MCF 10A (cell line): ENCODE measurements around the gene PCCA. TPM values are rescaled to one million over a fixed set of nuclear protein-coding genes. Genes with fewer than 3 reads are reported as not detected.

Experiments used
- BruUV-seq: library from RNA; stranded (reverse); fragments of 400-500 nt; replicated peaks from 2 replicates; lab custom pipeline; 2021; lab: Mats Ljungman, UMichigan
- CTCF ChIA-PET: fragments of 300-600 bp; sonication (Branson Sonifier 250); formaldehyde crosslinking; extraction: SDS; loops from one replicate; lab custom pipeline; 2021; ENCODE audit warnings: antibody characterized with exemption, inconsistent platforms; lab: Yijun Ruan, JAX
- POLR2A ChIA-PET: fragments of 300-600, 350-650 bp; sonication (Branson Sonifier 250); formaldehyde crosslinking; extraction: SDS; loops from one replicate; lab custom pipeline; 2020; ENCODE audit warnings: antibody characterized with exemption, inconsistent platforms; lab: Yijun Ruan, JAX
- DNase-seq: peaks from one replicate; pipeline ENCODE4 v3.0.0-alpha.2; 2018; ENCODE audit not compliant: unreplicated experiment
- H3K27ac Mint-ChIP-seq: one replicate; pipeline ENCODE4 v1.8.0; 2022; ENCODE audit warnings: mild to moderate bottlenecking, low read depth, mixed read lengths; ENCODE audit not compliant: unreplicated experiment
- H3K27me3 Mint-ChIP-seq: one replicate; pipeline ENCODE4 v1.8.0; 2022; ENCODE audit warnings: mixed read lengths; ENCODE audit not compliant: insufficient read depth, unreplicated experiment
- H3K36me3 Mint-ChIP-seq: one replicate; pipeline ENCODE4 v1.8.0; 2022; ENCODE audit warnings: mild to moderate bottlenecking, moderate library complexity, mixed read lengths; ENCODE audit not compliant: insufficient read depth, unreplicated experiment
- H3K4me1 Mint-ChIP-seq: one replicate; pipeline ENCODE4 v1.8.0; 2022; ENCODE audit warnings: mixed read lengths; ENCODE audit not compliant: insufficient read depth, unreplicated experiment
- H3K4me3 Mint-ChIP-seq: one replicate; pipeline ENCODE4 v1.8.0; 2022; ENCODE audit warnings: mild to moderate bottlenecking, moderate library complexity, mixed read lengths; ENCODE audit not compliant: unreplicated experiment
- H3K9me3 Mint-ChIP-seq: one replicate; pipeline ENCODE4 v1.8.0; 2022; ENCODE audit warnings: mixed read lengths; ENCODE audit not compliant: unreplicated experiment
- CTCF ChIP-seq: fragments of 200-600 bp; IDR thresholded peaks from one replicate; pipeline ENCODE4 v1.8.0; 2022; ENCODE audit warnings: antibody characterized with exemption, mild to moderate bottlenecking; ENCODE audit not compliant: unreplicated experiment
- intact Hi-C: fragments of 100-400 bp; cut with micrococcal nuclease; formaldehyde crosslinking; loops from 2 replicates; pipeline ENCODE4 v1.14.1; 2022
- total RNA-seq: library from RNA; stranded (reverse); gene quantifications from 2 replicates; pipeline ENCODE4 v1.2.3, GENCODE V29; 2022

Gene PCCA
- total RNA-seq, 1 experiment from 2014 or later = 23.4 TPM

- POLR2A ChIA-PET = no interaction called here
- no peaks in the 10 kb centered on the region for H3K4me1 Mint-ChIP-seq
- no peak for DNase-seq
- CTCF ChIA-PET = no interaction called here
- no peaks in the 10 kb centered on the region for H3K9me3 Mint-ChIP-seq
- no peak overlapping the region for H3K4me3 Mint-ChIP-seq
- H3K27ac Mint-ChIP-seq = no peak overlapping the region
- peaks cover 8% of the 10 kb centered on the region for H3K36me3 Mint-ChIP-seq
- H3K27me3 Mint-ChIP-seq = no peaks in the 10 kb centered on the region
- no TSS peak for BruUV-seq
- intact Hi-C loops = no loop called here
- TF ChIP-seq CTCF = no peak
Measured at GRCh38 chr13:100323937-100324336, 235.0 kb downstream of the PCCA start.

- no peak for DNase-seq
- Mint-ChIP-seq H3K27me3 (no peaks in the 10 kb centered on the region), H3K36me3 (peaks cover 7% of the 10 kb centered on the region), H3K9me3 (peaks cover 8% of the 10 kb centered on the region), H3K4me1 (peaks cover 7% of the 10 kb centered on the region), H3K4me3 (no peak overlapping the region), H3K27ac (peak overlapping the region; percentile 16)
- BruUV-seq = no TSS peak
- intact Hi-C loops = no loop called here
- CTCF ChIA-PET = no interaction called here
- TF ChIP-seq CTCF = no peak
- POLR2A ChIA-PET = no interaction called here
Measured at GRCh38 chr13:100330662-100331061, 241.8 kb downstream of the PCCA start.

- Mint-ChIP-seq H3K4me1 (peaks cover 7% of the 10 kb centered on the region), H3K9me3 (peaks cover 8% of the 10 kb centered on the region), H3K27me3 (no peaks in the 10 kb centered on the region), H3K27ac (no peak overlapping the region), H3K36me3 (peaks cover 7% of the 10 kb centered on the region), H3K4me3 (no peak overlapping the region)
- ChIA-PET CTCF (interaction anchor here (1.0 kb wide), 1 partner anchor 14 kb away, joined by 3 read pairs; no protein-coding TSS in a partner anchor), POLR2A (no interaction called here)
- BruUV-seq = no TSS peak
- no peak for DNase-seq
- TF ChIP-seq CTCF = no peak
- intact Hi-C loops = no loop called here
Measured at GRCh38 chr13:100333141-100333540, 244.2 kb downstream of the PCCA start.

GRCh38 chr13:100334214-100334613 lies 245.3 kb downstream of the PCCA start:
- POLR2A ChIA-PET = no interaction called here
- peaks cover 7% of the 10 kb centered on the region for H3K4me1 Mint-ChIP-seq
- no peaks in the 10 kb centered on the region for H3K27me3 Mint-ChIP-seq
- BruUV-seq = no TSS peak
- no peak overlapping the region for H3K4me3 Mint-ChIP-seq
- H3K36me3 Mint-ChIP-seq = peaks cover 7% of the 10 kb centered on the region
- no peak for TF ChIP-seq CTCF
- H3K9me3 Mint-ChIP-seq = peaks cover 8% of the 10 kb centered on the region
- DNase-seq = no peak
- no peak overlapping the region for H3K27ac Mint-ChIP-seq
- CTCF ChIA-PET = interaction anchor here (0.7 kb wide), 1 partner anchor 499 kb away, joined by 4 read pairs; no protein-coding TSS in a partner anchor
- intact Hi-C loops = no loop called here
